NCI-H69 (cell line): ENCODE results near the gene TRAF4.
"Not testable (repeated sequence)": the region's sequence is repeated elsewhere in the genome, so short reads cannot be mapped to it uniquely, and the experiment has no call there.

ENCODE experiments used
- DNase-seq: peaks from one replicate; lab custom pipeline; 2025; lab: John Stamatoyannopoulos, UW

The TRAF4 gene

GRCh38 chr17:28729950-28730330, 13.9 kb upstream of the TRAF4 start:
- DNase-seq, result no peak

- no peak for DNase-seq
Measured at GRCh38 chr17:28733346-28733745, 10.5 kb upstream of the TRAF4 start.

- DNase-seq, result no peak
Measured at GRCh38 chr17:28734712-28735241, 9.0 kb upstream of the TRAF4 start.

- DNase-seq, result no peak
Measured at GRCh38 chr17:28735242-28735722, 8.5 kb upstream of the TRAF4 start.

GRCh38 chr17:28735913-28736769, 7.7 kb upstream of the TRAF4 start:
- DNase-seq, result not testable (repeated sequence)

GRCh38 chr17:28737316-28737715, 6.5 kb upstream of the TRAF4 start:
- DNase-seq, result no peak

GRCh38 chr17:28737770-28738679, 5.8 kb upstream of the TRAF4 start:
- no peak for DNase-seq

- no peak for DNase-seq
Measured at GRCh38 chr17:28738680-28739384, 5.0 kb upstream of the TRAF4 start.

GRCh38 chr17:28740406-28741357, 3.1 kb upstream of the TRAF4 start:
- no peak for DNase-seq

GRCh38 chr17:28741358-28742349, 2.2 kb upstream of the TRAF4 start:
- no peak for DNase-seq

- peak; percentile 75 for DNase-seq
Measured at GRCh38 chr17:28744104-28744971, 527 bp downstream of the TRAF4 start.

- DNase-seq, result peak; percentile 91
Measured at GRCh38 chr17:28744972-28745785, 1.4 kb downstream of the TRAF4 start.

GRCh38 chr17:28745786-28746411, 2.1 kb downstream of the TRAF4 start:
- peak; percentile 37 for DNase-seq

- DNase-seq, result peak; percentile 72
Measured at GRCh38 chr17:28746611-28747050, 2.8 kb downstream of the TRAF4 start.

- peak; percentile 51 for DNase-seq
Measured at GRCh38 chr17:28747051-28747691, 3.4 kb downstream of the TRAF4 start.
